HG03097 (cell line): ENCODE measurements around the gene JARID2.
"Not testable (repeated sequence)": the region's sequence is repeated elsewhere in the genome, so short reads cannot be mapped to it uniquely, and the experiment has no call there.

Experiments
- ATAC-seq: cut with Tn5 transposase; IDR thresholded peaks from one replicate; pipeline ENCODE4 v1.9.1; 2021; ENCODE audit not compliant: unreplicated experiment, low FRiP score

The JARID2 gene

DNA sequence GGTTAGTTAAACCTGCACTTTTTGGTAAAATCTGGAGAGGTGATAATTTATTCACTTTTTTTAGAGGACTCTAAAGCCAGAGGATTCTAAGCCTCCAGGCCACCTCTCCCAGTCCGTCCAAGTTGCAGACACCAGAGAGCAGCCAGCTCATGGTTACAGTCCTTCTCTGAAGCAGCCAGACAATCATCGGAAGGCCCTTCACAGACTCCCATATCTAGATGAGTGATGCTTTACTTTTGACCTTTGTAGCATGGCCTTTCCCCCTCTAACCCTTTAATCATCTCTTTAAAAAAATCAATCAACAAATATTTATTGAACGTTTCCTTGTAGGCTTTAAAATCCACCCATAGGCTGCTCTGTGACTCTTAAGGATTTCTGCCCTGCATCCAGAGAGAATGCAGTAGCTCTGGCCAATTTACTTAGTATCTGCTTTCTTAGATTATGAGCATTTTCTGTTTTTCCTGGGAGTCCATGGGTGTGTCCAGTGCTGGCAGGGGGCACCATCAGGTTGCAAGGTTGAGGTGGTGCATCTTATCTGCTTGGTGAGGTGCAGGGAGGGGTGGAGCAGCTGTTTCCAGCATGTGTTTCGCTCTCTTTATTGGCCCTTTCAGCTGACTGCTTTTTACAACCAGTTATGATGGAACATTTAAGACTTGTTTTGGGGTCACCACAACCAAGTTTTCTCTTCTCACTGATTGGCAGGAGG lies 58.6 kb downstream of the JARID2 start:
- ATAC-seq = no peak

DNA sequence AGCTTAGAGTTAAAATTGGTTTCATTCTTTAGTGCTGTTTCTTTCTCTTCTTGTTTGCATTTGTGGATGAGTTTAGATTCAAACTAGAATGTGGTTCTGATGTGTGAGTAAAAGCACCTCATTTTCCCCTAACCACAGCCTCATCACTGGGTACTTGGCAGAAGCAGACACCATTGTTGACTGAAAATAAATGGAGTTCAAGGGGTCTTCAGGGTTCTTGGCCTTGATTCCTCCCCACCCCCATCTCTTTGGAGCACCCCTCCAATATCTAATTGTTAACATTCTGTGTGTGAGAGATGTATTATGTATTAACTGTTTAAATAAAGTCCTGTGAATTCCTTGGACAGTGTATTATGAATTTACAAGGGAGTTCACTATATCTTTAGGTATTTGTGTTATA lies 59.6 kb downstream of the JARID2 start:
- ATAC-seq = no peak

DNA sequence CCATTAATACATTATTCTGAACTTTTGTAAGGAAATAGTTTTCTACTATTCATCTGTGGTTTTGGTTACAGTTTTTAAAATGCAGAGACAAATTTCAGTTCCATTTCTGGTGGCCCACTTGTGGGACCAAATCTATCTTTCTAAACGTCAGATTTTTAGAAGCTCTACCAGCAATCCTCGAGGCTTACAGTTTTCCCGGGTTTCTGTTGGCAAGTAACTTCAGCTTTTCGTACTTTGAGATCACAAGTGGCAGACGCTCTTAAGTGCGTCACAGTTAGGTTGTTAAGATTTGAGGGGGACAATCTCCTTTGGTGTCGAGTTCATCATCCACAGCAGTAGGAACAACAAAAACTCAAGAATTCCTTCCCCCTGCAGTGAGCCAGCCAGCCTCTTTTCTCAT lies 60.0 kb downstream of the JARID2 start:
- no peak for ATAC-seq

DNA sequence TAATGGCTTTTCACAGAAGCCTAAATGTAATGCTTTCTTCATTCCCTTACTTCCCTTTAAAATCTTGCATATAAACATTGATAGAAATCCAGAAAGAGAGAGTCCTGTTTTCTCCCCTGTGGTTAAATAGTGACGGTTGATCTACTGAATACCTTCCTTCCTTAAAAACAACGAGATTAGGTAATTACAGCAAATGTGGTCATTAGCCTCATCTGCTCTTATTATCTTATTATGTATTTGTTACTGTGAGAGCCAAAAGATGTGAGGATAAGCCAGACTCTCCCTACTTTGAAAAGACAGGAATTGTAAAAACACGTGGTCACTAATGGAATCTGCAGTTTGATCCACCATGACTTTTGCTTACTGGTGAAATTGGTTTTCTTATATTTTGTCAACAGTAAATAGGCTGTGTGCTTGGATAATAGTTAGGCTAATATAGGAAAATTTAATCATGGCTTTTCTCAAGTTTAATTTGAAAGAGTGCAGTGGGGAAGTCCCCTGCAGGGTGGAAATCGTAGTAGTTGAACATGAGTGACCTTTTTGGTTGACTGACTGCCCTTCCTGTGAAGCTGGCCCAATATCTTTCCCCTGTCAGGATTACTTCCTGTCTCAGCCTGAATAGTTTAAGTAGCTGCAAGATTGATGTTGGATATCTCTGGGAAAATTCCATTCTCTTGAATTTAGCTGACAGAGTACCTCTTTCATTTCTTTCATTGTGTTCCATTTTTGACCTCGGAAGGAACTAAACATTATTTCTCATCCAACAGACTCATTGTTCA lies 62.8 kb downstream of the JARID2 start:
- ATAC-seq = no peak

DNA sequence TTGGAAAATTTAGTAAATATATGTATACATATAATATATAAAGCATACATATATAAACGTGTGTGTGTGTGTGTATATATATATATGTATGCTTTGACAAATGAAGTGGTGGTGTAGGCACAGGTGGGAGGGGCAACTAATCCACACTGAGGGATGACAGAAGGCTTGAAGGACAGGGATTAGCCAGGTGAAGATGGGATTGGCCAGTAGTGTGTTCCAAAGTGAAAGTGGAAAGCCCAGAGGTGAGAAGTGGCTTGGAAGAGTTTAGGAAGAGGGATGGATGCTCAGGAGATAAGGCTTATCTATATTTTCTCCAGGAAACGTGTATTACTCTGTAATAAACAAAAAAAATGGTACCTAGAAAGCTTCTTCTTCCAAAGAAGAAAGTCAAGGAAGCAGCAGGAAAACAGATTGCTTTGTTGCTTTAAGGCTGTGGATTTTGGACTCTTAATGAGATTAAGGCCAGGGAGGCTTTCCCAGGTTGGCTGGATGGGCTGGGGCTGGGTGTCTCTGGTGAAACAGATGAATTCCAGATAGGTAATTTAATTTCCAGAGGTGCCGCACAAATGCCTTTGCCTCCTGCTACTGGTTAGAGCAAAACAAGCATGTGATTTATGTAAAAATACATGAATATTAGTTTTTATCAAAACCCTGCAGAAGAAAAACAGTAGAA lies 63.9 kb downstream of the JARID2 start:
- no peak for ATAC-seq

DNA sequence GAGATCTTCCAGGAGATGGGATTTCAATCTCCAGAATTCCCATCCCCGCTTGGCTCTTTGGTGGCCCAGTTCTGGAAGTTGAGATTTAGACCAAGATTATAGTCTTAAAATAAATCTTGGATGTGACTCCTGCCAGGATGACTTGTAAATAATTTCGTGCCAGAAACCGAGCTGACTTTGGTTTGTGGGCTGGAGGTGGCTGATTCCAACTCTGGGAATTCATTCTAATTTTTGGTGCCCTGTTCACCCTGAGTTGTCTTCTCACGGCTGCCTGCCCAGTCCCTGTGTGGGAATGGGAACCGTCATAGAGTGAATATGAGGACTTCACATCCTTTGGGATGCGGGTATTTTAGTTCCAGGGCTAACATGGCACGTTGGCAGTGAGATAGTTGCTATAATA lies 64.8 kb downstream of the JARID2 start:
- ATAC-seq = no peak

DNA sequence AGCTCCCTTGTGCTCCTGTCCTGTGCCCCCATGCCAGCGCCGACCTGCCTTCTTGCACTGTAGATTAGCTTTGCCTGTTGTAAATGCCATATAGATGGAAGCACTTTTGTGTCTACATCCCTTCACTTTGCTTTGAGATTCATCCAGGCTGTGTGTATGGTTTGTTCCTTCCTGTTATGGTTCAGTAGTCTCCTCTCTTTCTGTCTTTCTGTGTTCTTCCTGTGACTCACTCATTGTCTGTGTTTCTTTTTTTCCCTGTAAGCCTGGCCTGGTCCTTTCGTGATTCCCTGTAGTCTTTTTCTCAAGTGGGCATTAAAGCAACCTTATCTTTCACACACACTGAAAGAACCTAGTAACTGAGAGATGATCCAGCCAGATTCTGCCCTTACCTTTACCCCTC lies 66.6 kb downstream of the JARID2 start:
- no peak for ATAC-seq

DNA sequence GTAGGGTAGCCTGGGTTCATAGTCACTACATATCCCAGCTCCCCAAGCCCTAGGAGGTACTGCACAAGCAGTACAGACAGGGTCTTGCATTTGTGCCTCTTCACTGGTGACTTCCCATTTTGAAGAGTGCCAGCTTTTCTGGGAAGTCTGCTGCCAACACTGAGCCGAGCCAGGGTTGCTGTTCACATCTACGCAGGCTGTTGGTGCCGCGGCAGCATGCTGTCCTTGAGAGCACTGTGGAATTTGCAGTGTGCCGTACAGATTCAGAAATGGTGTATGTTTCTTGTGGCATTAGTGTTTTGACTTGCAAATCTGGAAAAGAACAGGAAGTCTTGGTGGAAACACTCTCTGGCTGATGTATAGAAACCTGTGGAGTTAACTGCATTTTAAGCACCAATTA lies 67.5 kb downstream of the JARID2 start:
- no peak for ATAC-seq

DNA sequence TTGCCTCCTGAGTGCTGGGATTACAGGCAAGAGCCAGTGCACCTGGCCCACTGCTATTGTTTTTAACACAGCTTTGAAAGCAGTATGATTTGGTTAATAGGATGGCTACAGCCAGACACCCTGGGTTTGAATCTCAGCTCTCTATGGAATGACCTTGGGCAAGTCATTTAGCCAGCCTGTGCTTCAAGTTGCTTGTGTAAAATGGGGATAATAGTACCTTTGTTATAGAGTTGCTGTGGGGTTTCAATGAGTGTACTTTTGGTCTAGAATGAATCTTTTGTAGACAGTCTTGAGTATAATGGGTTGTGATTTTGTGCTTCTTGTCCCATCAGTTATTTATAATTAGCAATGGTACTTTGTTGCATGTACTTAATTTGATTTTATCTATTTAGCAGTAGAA lies 70.9 kb downstream of the JARID2 start:
- no peak for ATAC-seq

DNA sequence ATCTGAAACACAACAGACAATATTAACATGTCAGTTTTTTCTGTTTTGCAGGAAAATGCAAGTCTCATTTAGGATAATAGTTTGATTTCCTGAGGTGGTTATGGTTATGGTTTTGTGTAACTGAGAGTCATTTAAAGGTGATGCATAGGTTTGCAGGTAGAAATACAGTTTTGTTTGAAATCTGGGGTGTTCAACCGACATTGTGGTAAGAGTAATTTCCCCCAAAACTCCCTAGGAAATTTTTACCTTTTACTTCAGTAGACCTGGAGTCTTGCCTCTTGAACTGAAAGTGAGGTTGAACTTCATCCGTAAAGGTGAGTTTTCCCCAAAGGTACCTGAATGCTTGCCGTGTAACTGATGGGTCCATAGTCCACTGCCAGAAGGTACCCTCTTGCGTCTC lies 71.4 kb downstream of the JARID2 start:
- no peak for ATAC-seq

DNA sequence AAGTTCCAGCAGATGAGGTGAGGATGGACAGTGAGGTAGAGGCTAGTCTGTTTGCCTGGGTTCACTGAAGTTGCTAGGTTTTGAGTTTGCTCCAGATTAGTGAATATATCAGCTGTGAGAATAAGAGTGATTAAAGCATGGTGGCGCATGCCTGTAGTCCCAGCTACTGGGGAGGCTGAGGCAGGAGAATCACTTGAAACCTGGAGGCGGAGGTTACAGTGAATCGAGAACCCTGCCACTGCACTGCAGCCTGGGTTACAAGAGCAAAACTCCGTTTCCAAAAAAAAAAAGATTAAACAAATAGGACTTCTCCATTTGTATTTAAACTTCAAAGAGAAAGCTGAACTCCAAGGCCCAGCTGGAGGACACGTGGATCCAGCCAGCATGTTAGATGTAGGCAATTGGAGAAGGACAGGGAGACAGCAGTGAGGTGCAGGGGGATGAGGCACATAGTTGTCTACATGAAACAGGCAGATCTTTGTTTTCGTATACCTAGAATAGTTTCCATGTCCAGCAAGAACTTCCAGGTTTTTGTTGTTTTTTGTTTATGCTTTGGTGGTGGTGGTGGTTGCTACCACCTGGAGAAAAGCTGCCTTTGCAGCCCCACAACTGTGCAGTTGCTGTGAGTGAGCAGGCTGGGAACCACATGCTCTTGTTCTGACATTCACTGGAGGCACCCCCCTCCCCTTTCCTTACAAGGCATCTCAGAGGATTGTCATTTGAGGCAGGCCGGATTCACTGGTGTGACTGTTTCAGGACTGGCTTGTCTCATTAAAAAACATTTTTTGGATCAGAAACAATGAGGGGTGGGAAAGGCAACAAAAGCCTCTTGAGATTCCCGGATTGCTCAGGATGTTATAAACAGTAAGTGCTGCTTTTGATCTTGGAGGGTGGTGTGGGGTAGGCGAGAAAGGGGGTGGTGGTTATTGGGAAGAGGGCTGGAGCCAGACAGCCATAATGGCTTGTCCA lies 72.3 kb downstream of the JARID2 start:
- ATAC-seq = no peak

DNA sequence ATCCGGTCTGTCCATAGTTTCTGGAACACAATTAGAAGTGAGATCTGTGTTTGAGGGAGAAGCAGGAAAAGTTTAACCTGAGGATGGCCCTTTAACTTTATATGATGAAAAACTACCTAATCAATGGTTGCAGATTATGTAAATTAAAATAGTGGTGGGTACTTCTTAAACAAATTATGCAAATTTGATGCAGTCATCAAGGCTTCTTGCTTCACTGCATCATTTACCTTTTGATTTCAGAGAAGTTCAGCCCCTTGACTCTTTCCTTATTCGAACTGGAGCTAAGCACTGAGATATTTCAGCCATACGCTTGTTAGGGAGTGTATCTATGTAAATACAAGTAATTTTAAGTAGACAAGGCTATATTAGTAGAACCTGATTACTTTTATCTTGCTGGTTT lies 73.8 kb downstream of the JARID2 start:
- no peak for ATAC-seq

DNA sequence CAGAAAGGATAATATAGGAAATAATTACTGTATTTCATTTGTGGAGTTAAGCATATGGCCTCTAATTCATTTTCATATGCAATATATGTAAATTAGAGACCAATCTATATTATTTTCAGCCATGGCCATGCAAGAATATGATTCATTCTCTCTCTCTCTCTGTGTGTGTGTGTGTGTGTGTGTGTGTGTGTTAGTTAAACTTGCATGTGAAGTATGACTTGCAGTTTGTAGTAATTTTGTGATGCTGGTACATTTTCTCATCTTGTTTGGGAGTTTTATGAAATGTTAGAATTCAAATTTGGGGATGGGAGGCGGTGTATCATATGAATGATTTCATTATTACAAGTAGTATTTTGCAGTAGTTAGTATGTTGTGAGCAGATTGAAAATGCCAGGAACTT lies 74.8 kb downstream of the JARID2 start:
- ATAC-seq = no peak

DNA sequence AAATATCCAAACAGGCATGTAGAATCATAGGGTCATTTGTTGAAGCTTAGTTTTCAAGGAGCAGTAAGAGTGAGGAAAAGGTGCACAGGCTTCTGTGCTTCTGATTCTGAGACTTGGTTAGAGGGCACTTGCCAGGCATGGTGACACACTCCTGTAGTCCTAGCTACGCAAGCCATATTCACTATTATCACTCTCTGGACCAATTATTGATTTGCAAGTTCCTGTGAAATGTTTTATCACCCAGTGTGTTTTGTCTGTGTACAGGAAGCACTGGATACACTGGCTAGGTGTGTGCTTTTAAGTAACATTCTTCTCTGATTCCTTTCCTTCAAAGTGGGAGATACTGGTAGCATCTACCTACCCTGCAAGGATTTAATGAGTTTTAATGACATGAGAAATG lies 76.3 kb downstream of the JARID2 start:
- ATAC-seq = no peak

DNA sequence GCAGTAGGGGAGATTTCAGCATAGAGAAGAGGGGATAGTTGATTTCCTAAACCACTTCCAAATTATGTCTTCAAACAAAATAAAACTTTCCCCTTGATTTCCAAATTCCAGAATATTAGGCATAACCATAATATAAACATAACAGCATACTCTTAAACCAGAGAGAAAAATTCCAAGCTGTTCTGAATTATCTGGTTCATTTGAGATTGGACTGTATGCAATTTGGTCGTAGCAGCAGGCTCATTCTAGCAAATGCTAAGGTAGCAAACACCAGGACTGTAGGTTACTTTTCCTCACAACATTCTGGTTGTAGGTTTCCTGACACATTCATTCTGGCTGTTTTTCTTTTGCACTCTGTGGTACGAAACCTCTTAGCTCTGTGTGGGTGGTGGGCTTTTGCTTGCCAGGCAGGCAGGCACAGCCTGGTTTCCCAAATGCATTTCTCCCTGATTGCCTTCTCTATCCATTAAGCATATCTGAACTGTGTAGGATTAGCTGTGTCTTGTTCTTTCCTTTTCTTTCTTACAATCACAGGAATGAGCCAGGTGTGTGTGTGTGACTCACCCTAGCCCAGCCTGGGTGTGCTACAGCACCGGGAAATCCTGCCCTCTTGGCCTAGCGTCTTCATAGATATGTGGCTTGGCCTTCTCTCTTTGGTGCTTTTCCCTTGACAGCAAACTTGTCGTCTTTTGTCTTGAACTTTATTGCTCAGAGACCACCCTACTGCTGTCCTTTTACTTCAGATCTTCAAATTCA lies 77.1 kb downstream of the JARID2 start:
- no peak for ATAC-seq

DNA sequence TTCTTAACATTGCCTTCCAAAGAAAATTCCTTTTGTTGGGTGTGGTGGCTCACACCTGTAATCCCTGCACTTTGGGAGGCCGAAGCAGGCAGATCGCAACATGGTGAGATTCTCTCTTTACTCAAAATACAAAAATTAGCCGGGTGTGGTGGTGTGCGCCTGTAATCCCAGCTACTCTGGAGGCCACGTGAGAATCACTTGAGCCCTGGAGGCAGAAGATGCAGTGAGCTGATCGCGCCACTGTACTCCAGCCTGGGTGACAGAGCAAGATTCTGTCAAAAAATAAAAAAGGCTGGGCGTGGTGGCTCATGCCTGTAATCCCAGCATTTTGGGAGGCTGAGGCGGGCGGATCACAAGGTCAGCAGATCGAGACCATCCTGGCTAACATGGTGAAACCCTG lies 77.7 kb downstream of the JARID2 start:
- not testable (repeated sequence) for ATAC-seq

DNA sequence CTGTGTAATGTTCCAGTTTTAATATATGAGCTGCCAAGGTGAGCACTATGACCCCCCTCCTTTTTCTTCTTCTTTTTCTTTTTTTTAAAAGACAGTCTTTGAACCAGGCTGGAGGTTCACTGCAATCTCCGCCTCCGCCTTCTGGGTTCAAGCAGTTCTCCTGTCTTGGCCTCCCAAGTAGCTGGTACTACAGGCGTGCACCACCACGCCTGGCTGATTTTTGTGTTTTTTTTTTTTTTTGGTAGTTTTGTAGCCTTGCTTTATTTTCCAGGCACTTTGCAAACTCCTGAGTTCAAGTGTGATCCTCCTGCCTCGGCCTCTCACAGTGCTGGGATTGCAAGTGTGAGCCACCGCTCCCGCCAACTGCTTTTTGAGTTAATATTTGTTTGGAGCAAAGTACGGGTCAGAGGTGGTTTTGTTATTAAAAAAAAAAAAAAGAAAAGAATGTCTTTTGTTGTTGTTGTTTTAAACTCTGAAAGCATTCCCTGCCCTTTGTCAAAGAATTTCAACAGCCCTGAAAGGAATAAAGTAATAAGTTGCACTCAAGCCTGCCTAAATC lies 78.6 kb downstream of the JARID2 start:
- ATAC-seq = no peak

DNA sequence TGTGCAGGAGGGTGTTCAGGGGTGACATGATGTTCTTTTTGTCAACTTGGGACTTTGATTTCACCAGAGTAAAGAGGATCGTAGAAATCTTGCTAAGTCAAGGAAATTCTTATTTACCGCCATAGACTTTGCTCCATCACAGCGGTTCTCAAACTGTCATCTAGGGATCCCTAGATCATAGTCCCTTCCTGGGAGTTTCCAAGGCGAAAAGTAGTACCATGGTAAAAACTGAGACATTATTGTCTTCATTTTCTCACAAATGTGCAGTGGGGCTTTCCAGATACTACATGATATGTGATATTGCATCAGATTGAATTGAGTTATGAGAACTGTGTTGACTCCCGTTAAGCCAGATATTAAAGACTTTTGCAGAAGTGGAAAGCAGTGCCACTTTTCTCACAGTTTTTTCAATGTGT lies 79.7 kb downstream of the JARID2 start:
- ATAC-seq = no peak

DNA sequence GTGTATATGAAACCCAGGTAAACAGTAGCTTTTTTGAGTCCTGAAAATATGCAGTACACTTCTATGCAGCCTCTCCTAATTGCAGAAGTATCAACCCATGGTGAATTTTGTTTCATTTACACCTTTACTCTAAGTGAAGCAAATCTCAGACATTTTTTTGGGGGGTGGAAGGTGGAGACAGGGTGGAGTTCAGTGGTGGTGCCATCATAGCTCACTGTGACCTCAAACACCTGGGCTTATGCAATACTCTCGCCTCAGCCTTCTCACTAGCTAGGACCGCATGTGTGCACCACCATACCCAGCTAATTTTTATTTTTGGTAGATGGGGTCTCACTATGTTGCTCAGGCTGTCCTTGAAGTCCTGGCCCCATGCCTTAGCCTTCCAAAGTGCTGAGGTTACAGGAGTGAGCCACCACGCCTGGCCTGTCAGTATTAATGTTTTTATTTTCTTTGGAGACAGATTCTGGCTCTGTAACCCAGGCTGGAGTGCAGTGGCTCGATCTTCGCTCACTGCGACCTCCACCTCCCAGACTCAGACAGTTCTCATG lies 80.3 kb downstream of the JARID2 start:
- ATAC-seq = no peak
